GM18499 (cell line): ENCODE measurements around the gene CACNG6.
"Not testable (repeated sequence)": the region's sequence is repeated elsewhere in the genome, so short reads cannot be mapped to it uniquely, and the experiment has no call there.

ENCODE experiments used
- ATAC-seq: cut with Tn5 transposase; IDR thresholded peaks from one replicate; pipeline ENCODE4 v1.9.1; 2021; ENCODE audit warnings: moderate number of reproducible peaks; ENCODE audit not compliant: insufficient read depth, unreplicated experiment

Gene CACNG6

GRCh38 chr19:54035215-54036178 lies 44.1 kb downstream of the CACNG6 start:
- no peak for ATAC-seq

- not testable (repeated sequence) for ATAC-seq
Observed at GRCh38 chr19:54036542-54036941, 45.1 kb downstream of the CACNG6 start.

GRCh38 chr19:54040003-54040402 lies 48.6 kb downstream of the CACNG6 start:
- no peak for ATAC-seq

- ATAC-seq, result no peak
Observed at GRCh38 chr19:54041969-54042606, 50.7 kb downstream of the CACNG6 start.

- ATAC-seq, result no peak
Observed at GRCh38 chr19:54042989-54043388, 51.6 kb downstream of the CACNG6 start.

- no peak for ATAC-seq
Observed at GRCh38 chr19:54045771-54046170, 54.3 kb downstream of the CACNG6 start.

- no peak for ATAC-seq
Observed at GRCh38 chr19:54047616-54048015, 56.2 kb downstream of the CACNG6 start.
